H1 (cell line): ENCODE measurements around the gene IL1RL1. TPM values are rescaled to one million over a fixed set of nuclear protein-coding genes. Genes with fewer than 3 reads are reported as not detected.

Experiments
- polyA plus RNA-seq, 7 experiments: library from polyadenylated mRNA; depleted of rRNA in 3 of 7; stranded (reverse) in 5 of 7; unstranded in 2 of 7; fragments of >200 nt in 5 of 7; fragments of 200-250 nt in 2 of 7; gene quantifications; 1 replicate in 5 of 7; 2 replicates in 1 of 7; 4 replicates in 1 of 7; pipeline versions ENCODE4 v1.2.1 to v1.2.3, GENCODE V29; 2011 to 2013; ENCODE audit warnings: missing spikeins in 2 of 7, mixed read lengths in 2 of 7
- total RNA-seq: library from RNA; stranded (reverse); fragmentation: NEBNext Ultra II Directional; extraction: Animal tissue kit (Norgen Biotek cat#: 25700); gene quantifications from 2 replicates; pipeline ENCODE4 v1.2.1, GENCODE V29; 2021
- TF ChIP-seq, protein P1 (sequence below): IDR thresholded peaks from 2 replicates; pipeline ENCODE4 v1.6.1; 2011; ENCODE audit warnings: low read length, improper control_type of control experiment

IL1RL1 gene
- total and polyA plus RNA-seq, 2 of the 8 experiments (the other 6 are each of a cell fraction or from before 2014, with no cell fraction given): not detected

DNA sequence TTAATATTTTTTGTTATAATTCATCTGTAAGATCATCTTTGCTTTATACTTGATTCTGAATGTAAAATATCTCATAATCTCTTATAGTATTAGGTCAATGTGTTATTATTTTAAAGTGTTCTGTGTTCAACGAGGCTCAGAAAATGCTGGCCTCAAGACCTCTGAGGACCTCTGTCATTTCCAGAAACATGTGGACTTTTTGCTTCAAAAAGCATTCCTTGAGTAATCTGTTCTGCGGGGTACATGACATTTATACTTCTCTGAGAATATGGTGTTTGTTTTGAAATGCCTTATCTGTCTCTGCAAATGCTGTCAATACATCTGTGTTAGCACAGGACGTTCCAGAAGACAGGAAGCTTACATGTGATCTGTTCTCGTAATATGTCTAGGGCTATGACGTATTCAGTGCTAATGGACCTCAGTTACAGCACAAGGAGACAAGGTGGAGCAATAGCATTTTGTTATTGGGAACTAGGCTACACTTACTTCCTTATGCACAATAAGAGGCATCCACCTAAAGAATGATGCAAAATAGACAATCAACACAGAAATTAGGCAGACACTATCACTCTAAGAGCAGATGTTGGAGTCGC, 37.6 kb upstream of the IL1RL1 start (continued):
- TF ChIP-seq, protein P1, sequence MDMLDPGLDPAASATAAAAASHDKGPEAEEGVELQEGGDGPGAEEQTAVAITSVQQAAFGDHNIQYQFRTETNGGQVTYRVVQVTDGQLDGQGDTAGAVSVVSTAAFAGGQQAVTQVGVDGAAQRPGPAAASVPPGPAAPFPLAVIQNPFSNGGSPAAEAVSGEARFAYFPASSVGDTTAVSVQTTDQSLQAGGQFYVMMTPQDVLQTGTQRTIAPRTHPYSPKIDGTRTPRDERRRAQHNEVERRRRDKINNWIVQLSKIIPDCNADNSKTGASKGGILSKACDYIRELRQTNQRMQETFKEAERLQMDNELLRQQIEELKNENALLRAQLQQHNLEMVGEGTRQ: no peak
